SK-N-MC (cell line): ENCODE data around the gene PAK5.

Experiments used
- EZH2 ChIP-seq: fragments of 200-600 bp; sonication (generic); IDR thresholded peaks from one replicate; pipeline ENCODE4 v1.6.1; 2017; ENCODE audit warnings: antibody characterized with exemption
- FOXP2 ChIP-seq: optimal IDR thresholded peaks from 2 replicates; pipeline ENCODE3; 2011; ENCODE audit warnings: mild to moderate bottlenecking, moderate library complexity; ENCODE audit not compliant: insufficient read depth; ENCODE audit errors: extremely low read length, control extremely low read depth
- POLR2AphosphoS5 ChIP-seq: IDR thresholded peaks from 2 replicates; pipeline ENCODE4 v1.6.1; 2012; ENCODE audit warnings: mild to moderate bottlenecking, low read depth, low read length, borderline replicate concordance

GRCh38 chr20:9835302-9835701 lies 3.6 kb downstream of the PAK5 start:
- no peak for TF ChIP-seq EZH2
- no peak for TF ChIP-seq POLR2AphosphoS5
- TF ChIP-seq FOXP2: no peak
